ENCODE measurements around the gene ZBTB46.
"Not testable (repeated sequence)": the region's sequence is repeated elsewhere in the genome, so short reads cannot be mapped to it uniquely, and the experiment has no call there.

ZBTB46 gene

DNA sequence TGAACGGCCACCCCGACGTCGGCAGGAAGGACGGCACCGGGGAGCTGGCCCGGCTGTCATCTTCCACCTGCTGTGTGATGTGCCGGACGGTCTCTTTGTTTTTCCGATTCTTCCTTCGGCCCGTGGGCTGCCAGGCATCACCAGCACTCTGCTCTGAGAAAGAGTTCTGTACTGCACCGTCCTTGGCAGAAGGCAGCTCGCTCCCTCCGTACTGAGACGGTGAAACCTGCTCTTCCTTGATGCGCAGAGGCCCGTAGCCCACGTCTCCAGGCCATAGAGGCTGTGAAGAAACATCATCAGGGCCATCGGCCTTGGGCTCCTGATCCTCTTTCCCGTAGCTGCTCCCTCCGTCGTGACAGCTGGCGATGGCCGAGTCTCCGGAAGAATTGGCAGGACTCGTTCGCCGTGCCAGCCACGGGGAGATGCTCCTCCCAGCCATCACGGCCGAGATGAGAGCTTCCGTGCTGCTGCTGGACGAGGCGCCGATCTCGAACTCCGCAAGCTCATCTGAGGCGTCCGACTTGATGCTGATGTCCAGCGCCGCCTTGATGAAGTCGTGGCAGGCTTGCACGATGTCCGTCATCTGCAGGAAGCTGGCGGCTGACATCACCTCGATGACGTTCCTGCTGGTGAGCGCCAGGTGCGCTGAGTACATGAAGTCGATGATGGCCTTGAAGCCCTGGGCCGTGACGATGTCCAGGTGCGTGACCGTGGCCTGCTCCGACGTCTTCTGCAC, 41.1 kb downstream of the ZBTB46 start:
- no peak for DNase-seq (ENCODE audit: low spot score)

- no peak for DNase-seq (ENCODE audit: low spot score)
These were observed 43.3 kb downstream of the ZBTB46 start for GRCh38 chr20:63787749-63788148.

DNA sequence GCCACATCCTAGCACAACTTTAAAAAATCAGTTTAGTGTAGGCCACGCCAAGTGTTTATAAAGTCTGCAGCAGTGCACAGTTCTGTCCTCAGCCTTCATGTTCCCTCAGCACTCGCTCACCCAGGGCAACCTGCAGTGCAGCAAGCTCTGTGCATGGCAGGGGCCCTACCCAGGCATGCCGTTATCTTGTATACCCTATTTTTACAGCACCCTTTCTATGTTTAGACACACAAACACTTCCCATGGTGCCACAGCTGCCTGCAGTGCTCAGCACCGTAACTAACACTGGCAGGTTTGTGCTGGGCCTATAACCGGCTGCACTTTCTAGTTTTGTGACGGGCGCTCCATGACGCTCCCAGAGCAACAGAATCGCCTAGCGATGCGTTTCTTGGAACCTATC, 43.8 kb downstream of the ZBTB46 start:
- DNase-seq (ENCODE audit: low spot score): no peak

- DNase-seq (ENCODE audit: low spot score): no peak
These were observed 45.4 kb downstream of the ZBTB46 start for GRCh38 chr20:63785691-63786131.

DNA sequence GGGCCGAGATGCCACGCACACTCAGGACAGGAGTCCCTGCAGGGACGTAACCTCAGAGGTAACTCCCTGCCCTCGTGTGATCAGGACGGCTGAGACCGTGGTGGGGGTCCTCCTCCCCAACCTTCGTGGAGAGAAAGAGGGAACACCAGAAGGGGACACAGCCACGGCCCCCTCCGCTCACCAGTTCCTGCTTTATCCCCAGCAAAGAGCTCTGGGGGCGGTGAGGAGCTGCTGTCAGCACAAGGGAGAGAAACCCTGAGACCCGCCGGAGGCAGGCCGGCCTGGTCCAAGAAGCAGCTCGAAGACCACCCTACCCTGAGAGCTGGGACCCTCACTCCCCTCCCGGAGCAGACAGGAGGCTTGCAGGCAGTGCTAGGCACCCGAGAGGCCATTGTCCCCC, 47.1 kb downstream of the ZBTB46 start:
- DNase-seq (ENCODE audit: low spot score): no peak

GRCh38 chr20:63782521-63782971, 48.5 kb downstream of the ZBTB46 start:
- DNase-seq (ENCODE audit: low spot score): no peak

- DNase-seq (ENCODE audit: low spot score): no peak
These were observed 49.0 kb downstream of the ZBTB46 start for GRCh38 chr20:63782051-63782471.

DNA sequence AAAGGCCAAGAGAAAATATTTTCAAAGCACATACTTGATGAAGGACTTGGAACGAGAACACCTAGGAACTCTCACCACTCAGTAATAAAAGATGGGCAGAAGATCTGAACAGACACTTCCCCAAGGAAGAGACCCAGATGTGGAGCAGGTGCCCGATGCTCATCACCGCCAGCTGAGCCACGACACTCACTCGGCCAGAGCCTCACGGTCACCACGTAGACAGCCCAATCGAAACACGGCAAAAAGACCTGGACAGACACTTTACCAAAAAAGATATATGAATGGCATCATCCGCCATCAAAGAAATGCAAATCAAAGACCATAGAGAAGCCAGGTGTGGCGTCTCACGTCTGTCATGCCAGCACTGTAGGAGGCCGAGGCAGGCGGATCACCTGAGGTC, 49.9 kb downstream of the ZBTB46 start:
- DNase-seq (ENCODE audit: low spot score): no peak

- DNase-seq (ENCODE audit: low spot score): no peak
These were observed 52.2 kb downstream of the ZBTB46 start for GRCh38 chr20:63778857-63779256.

DNA sequence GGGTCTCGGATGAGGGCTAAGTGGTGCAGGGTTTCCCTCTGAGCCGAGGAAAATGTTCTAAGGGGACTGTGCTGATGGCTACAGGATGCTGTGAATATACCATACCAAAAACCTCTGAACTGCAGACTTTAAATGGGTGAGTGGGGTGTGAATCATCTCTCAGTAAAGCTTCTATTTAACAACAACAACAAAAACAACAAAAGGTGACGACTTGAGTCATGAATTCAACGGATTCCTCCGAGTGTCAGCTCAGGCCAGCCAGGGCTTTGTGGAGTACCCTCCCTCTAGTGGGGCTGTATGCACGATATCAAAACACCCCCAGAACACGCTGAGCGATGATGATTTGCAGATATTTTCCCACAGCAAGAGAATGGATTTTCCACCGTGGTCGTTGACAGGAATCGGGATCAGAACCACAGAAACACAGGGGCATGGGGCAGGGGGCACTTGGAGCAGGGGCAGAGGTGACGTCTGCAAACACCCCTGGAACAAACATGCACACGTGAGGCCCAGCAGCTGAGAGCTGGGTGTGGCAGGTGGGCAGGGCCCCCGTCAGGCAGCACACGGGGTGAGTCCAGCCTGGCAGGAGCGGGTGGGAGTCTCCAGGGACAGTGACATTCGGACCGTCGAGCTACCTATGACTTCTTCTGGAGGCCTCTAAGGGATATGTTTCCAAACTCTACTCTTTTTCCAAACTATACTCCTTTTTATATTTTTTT, 52.9 kb downstream of the ZBTB46 start:
- DNase-seq (ENCODE audit: low spot score): no peak

GRCh38 chr20:63777614-63778013, 53.5 kb downstream of the ZBTB46 start:
- no peak for DNase-seq (ENCODE audit: low spot score)

- DNase-seq (ENCODE audit: low spot score): not testable (repeated sequence)
These were observed 54.2 kb downstream of the ZBTB46 start for GRCh38 chr20:63776875-63777274.

GRCh38 chr20:63775096-63775978, 55.7 kb downstream of the ZBTB46 start:
- DNase-seq (ENCODE audit: low spot score): no peak

GRCh38 chr20:63774306-63774705, 56.8 kb downstream of the ZBTB46 start:
- DNase-seq (ENCODE audit: low spot score): no peak

DNA sequence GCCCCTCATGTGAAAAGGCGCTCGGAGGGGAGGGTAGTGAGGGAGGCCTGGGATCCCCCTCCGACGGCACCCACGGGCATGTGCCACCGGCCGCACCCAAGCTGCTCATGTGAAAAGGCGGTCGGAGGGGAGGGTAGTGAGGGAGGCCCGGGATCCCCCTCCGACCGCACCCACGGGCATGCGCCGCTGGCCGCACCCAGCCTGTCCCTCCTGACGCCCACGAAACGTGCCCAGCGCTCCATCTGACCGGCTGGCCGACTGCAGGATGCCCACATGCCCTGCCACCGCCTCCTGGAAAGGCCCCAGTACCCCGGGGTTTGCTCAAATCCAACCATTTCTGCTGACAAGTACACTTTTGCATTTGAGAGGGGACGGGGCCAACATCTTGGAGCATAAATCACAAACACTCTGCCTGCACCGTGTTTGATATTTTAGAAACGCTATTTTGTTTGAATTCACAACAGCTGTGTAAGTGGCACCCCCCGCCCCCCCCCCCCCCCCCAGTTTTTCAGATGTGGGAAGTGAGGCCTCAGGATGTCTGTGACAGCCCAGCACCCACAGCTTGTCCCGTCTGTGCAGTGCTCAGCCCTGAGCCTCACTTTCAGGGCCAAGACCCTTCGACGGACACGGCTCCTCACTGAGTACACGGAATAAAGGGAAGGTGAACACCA, 57.4 kb downstream of the ZBTB46 start:
- DNase-seq (ENCODE audit: low spot score): no peak

DNA sequence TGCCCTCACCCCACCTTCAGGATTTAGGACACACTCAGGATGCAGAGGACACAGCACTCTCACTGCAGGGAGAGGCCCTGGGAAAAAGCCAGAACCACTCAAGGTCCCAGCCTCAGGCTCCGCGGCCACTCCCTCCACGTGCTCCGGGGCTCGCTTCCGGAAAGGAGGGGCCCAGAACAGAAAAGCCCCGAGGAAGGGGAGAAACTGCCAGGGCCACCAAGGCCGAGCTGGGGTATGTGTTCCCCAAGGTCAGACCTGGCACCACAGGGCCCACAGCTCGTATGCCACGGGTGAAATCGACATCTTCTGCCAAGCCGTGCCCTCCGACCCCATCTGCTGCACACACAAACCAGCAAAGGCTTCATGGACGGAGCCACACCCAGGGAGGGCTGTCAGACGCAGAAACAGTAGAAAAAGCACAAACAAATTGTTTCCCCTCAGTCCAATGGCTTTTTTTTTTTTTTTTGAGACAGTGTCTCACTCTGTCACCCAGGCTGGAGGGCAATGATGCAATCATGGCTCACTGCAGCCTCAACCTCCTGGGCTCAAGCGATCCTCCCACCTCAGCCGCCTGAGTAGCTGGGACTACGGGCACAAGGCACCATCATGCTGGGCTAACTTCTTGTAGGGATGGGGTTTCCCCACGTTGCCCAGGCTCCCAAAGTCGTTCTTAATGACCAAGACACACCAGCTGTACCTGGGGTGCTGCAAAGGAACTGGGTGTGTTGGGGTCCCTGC, 58.1 kb downstream of the ZBTB46 start:
- no peak for DNase-seq (ENCODE audit: low spot score)

DNA sequence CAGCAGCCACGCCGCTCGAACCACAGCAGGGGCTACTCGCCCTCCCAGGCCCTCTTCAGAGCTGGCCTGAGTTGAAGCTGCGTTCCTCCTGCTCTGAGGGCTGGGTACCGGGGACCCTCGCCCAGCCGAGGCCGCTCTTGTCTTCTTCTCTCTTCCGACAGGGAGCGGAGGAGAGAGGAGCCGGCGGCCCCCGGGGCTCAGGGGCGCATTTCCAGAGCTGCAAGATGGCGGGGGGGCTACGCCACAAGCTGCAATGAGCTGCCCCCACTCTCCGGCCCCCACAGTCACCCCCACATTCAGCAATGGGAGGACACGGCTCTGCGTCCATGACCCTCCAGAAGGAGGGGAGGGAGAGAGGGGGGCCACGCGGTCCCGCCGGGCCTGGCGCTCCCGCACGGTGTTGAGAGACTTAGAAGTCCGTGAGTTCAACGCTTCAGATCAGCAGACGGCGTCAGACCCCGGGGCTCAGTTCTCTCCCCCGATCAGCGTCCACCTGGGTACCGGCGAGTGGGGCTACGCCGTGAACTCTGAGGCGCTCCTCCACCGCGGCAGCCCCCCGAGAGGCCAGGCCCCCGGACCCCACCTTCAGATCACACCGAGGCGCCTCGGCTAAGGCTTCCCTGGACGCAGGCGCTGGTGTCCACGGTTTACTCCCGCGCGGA, 59.9 kb downstream of the ZBTB46 start:
- DNase-seq (ENCODE audit: low spot score): no peak

DNA sequence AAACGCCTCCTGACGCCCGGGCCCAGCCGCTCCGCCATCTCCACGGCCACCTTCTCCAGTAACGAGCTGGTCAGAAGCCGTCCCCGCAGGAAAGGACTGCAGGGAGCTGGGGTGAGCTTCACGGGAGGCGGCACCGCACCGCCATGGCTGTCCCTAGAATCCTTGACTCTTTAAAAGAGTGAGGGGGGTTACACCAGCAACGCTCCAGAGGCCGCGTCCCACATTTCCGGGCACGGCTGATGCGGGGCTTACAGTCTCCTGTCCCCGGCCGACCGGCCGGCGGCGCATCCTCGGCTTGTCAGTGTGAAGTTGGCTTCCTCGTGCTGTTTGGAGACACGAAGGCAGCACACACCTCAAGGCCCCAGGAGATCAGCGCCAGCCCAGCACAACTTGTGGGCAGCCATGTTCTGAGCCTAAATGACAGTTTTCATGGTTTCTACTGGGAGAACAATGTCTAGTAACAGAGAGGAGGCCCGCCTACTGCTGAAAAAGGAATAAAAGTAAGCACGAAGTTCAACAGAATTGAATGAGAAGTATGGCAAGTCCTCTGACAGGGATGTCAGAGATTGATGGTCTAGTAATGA, 61.1 kb downstream of the ZBTB46 start:
- DNase-seq (ENCODE audit: low spot score): no peak

- DNase-seq (ENCODE audit: low spot score): no peak
These were observed 62.2 kb downstream of the ZBTB46 start for GRCh38 chr20:63768591-63769515.
